ENCODE results near the gene LRTM2. TPM values are rescaled to one million over a fixed set of nuclear protein-coding genes. Genes with fewer than 3 reads are reported as not detected.

Gene LRTM2
- total RNA-seq, 1 experiment from 2014 or later, result 0.07 TPM

DNA sequence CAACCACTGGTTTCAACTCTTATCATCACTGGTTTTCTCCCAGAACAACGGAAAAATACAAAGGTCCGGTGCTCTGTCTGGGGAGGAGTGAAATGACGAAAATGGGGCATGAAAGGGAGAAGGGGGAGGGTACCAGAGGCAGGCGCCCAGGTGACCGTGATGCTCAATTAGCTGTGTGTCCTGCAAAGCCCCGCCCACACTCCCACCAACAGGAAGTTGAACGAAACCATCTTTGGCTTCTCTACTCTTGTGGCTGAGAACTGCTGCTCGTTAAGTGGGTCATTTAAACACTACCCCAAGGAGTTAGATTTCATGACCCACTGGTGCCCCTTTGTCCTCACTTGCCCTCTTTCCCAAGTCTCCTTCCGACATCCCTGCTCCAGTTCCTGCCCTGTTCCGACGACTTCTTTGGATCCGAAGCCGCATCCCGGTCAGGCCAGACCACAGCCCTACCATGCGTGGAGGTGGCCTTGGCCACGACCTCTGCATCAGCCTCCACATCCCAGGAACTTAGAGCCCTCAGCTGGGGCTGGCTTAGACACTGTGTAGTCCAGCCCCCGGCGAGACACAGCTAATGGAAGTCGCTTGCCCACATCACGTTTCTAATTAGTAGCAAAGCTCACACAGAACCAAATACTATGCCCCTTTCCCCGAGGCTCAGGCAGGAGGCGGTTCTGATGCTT lies 11.4 kb upstream of the LRTM2 start:
- peaks cover 4 to 9% of the 10 kb centered on the region in 2 experiments; a peak in 2 of 4 replicates for H3K4me1 ChIP-seq (ENCODE audit: control insufficient read depth in 1 of 2, insufficient read depth in 2 of 2, low read length in 2 of 2)
- no peaks in the 10 kb centered on the region for H3K36me3 ChIP-seq (ENCODE audit: control insufficient read depth in 1 of 2, insufficient read depth in 2 of 2, low read length in 2 of 2)
- no peak overlapping the region for H3K27ac ChIP-seq (ENCODE audit: low read depth, low read length)
- no peak overlapping the region for H3K4me3 ChIP-seq (replicated peaks in 1 of 2; ENCODE audit: low read depth in 1 of 2, low read length in 2 of 2)
- TF ChIP-seq EZH2 (IDR thresholded peaks at IDR 0.05) (no peak), ZFX (IDR thresholded peaks at IDR 0.05) (no peak), SIN3A (IDR thresholded peaks at IDR 0.05; ENCODE audit: low read depth) (no peak)
- BruUV-seq (replicated peaks), result no TSS peak
- no peaks in the 10 kb centered on the region for H3K27me3 ChIP-seq (ENCODE audit: insufficient read depth, low read length)
- DNase-seq (ENCODE audit: low read depth, low spot score) (no peak), ATAC-seq (no peak)
- no peaks in the 10 kb centered on the region for H3K79me2 ChIP-seq (ENCODE audit: insufficient read depth, low read length)
- H2AFZ ChIP-seq (ENCODE audit: low read depth, low read length, poor library complexity, severe bottlenecking), result no peak overlapping the region
- H3K4me2 ChIP-seq (ENCODE audit: low read length), result no peak overlapping the region
- intact Hi-C loops (cut with micrococcal nuclease), result no loop called here
- no peaks in the 10 kb centered on the region for H3K9me2 ChIP-seq (ENCODE audit: insufficient read depth)
- no peaks in the 10 kb centered on the region for H4K20me1 ChIP-seq (ENCODE audit: insufficient read depth)
- POLR2A ChIA-PET, result no interaction called here
- H3K9ac ChIP-seq (ENCODE audit: low read length), result no peak overlapping the region
- H3K9me3 ChIP-seq (ENCODE audit: control insufficient read depth in 1 of 2, insufficient read depth in 1 of 2, low read depth in 1 of 2, low read length in 2 of 2), result no peaks in the 10 kb centered on the region
- RAD21 ChIA-PET (ENCODE audit: low non-redundant PET in 1 of 2, low total read pairs in 2 of 2, uncharacterized antibody in 2 of 2, unreplicated experiment in 2 of 2), result no interaction called here
- CTCF ChIA-PET, result no interaction called here

- ChIA-PET RAD21 (ENCODE audit: low non-redundant PET in 1 of 2, low total read pairs in 2 of 2, uncharacterized antibody in 2 of 2, unreplicated experiment in 2 of 2) (no interaction called here), CTCF (no interaction called here), POLR2A (no interaction called here)
- Histone ChIP-seq H2AFZ (ENCODE audit: low read depth, low read length, poor library complexity, severe bottlenecking) (no peak overlapping the region), H3K79me2 (ENCODE audit: insufficient read depth, low read length) (no peaks in the 10 kb centered on the region), H3K4me1 (ENCODE audit: control insufficient read depth in 1 of 2, insufficient read depth in 2 of 2, low read length in 2 of 2) (peaks cover 2 to 7% of the 10 kb centered on the region in 2 experiments; a peak in 2 of 4 replicates), H3K4me2 (ENCODE audit: low read length) (no peak overlapping the region), H3K9ac (ENCODE audit: low read length) (no peak overlapping the region), H3K9me3 (ENCODE audit: control insufficient read depth in 1 of 2, insufficient read depth in 1 of 2, low read depth in 1 of 2, low read length in 2 of 2) (no peaks in the 10 kb centered on the region), H3K27me3 (ENCODE audit: insufficient read depth, low read length) (no peaks in the 10 kb centered on the region), H3K27ac (ENCODE audit: low read depth, low read length) (no peak overlapping the region), H3K4me3 (replicated peaks in 1 of 2; ENCODE audit: low read depth in 1 of 2, low read length in 2 of 2) (no peak overlapping the region), H3K36me3 (ENCODE audit: control insufficient read depth in 1 of 2, insufficient read depth in 2 of 2, low read length in 2 of 2) (no peaks in the 10 kb centered on the region), H3K9me2 (ENCODE audit: insufficient read depth) (no peaks in the 10 kb centered on the region), H4K20me1 (ENCODE audit: insufficient read depth) (no peaks in the 10 kb centered on the region)
- ATAC-seq, result no peak
- TF ChIP-seq REST (IDR thresholded peaks at IDR 0.05; ENCODE audit: low read depth) (no peak), POLR2A (IDR thresholded peaks at IDR 0.05; ENCODE audit: borderline replicate concordance, extremely low read depth, insufficient read depth, insufficient read length) (no peak), SP1 (IDR thresholded peaks at IDR 0.05; ENCODE audit: low read depth) (no peak), CEBPB (IDR thresholded peaks at IDR 0.05; ENCODE audit: low read depth) (no peak)
- DNase-seq (ENCODE audit: low read depth, low spot score), result no peak
- no TSS peak for BruUV-seq (replicated peaks)
- intact Hi-C loops (cut with micrococcal nuclease), result no loop called here
These were observed 10.7 kb upstream of the LRTM2 start for GRCh38 chr12:1809591-1810190.
